A673 (cell line): ENCODE data around the gene ADGRG7. TPM values are rescaled to one million over a fixed set of nuclear protein-coding genes. Genes with fewer than 3 reads are reported as not detected.

ENCODE experiments used
- BruUV-seq: library from RNA; stranded (reverse); fragments of 400-500 nt; replicated peaks from 2 replicates; lab custom pipeline; 2021; lab: Mats Ljungman, UMichigan
- CTCF ChIA-PET: fragments of 300-600 bp; sonication (Branson Sonifier 250); formaldehyde crosslinking; loops from one replicate; lab custom pipeline; 2022; ENCODE audit warnings: antibody characterized with exemption; lab: Charles Lee
- POLR2A ChIA-PET: fragments of 300-600 bp; sonication (Branson Sonifier 250); formaldehyde crosslinking; loops from one replicate; lab custom pipeline; 2022; ENCODE audit warnings: antibody characterized with exemption; ENCODE audit not compliant: low non-redundant PET; lab: Charles Lee
- DNase-seq: peaks from one replicate; pipeline ENCODE4 v3.0.0-alpha.2; 2015; ENCODE audit warnings: low spot score
- H3K27ac ChIP-seq: fragments of 200-600 bp; sonication (generic); 2 replicates; pipeline ENCODE4 v1.5.1; 2016; ENCODE audit warnings: mixed run types, low read depth, mild to moderate bottlenecking, mixed read lengths, antibody characterized with exemption, low read length; ENCODE audit not compliant: poor library complexity, severe bottlenecking
- H3K27me3 ChIP-seq: fragments of 200-600 bp; sonication (generic); replicated peaks from 2 replicates; pipeline ENCODE4 v1.6.1; 2017; ENCODE audit warnings: mixed run types, low read depth, mild to moderate bottlenecking, mixed read lengths, antibody characterized with exemption, low read length; ENCODE audit not compliant: insufficient read depth, poor library complexity
- H3K36me3 ChIP-seq: fragments of 200-600 bp; sonication (generic); 2 replicates; pipeline ENCODE4 v1.6.1; 2016; ENCODE audit warnings: mixed run types, mild to moderate bottlenecking, mixed read lengths, antibody characterized with exemption, low read length; ENCODE audit not compliant: insufficient read depth, poor library complexity, severe bottlenecking
- H3K4me1 ChIP-seq: fragments of 200-600 bp; sonication (generic); 2 replicates; pipeline ENCODE4 v1.6.1; 2017; ENCODE audit warnings: mixed run types, mild to moderate bottlenecking, mixed read lengths, antibody characterized with exemption, low read length; ENCODE audit not compliant: insufficient read depth, poor library complexity, severe bottlenecking
- H3K4me3 ChIP-seq: fragments of 200-600 bp; sonication (generic); 2 replicates; pipeline ENCODE4 v1.5.1; 2016; ENCODE audit warnings: low read depth, mixed run types, mild to moderate bottlenecking, mixed read lengths, low read length; ENCODE audit not compliant: poor library complexity, severe bottlenecking
- H3K9me3 ChIP-seq: fragments of 200-600 bp; sonication (generic); 2 replicates; pipeline ENCODE4 v1.6.1; 2016; ENCODE audit warnings: mixed run types, low read depth, mild to moderate bottlenecking, mixed read lengths, antibody characterized with exemption, low read length; ENCODE audit not compliant: poor library complexity, severe bottlenecking
- EZH2 ChIP-seq: fragments of 200-600 bp; sonication (generic); IDR thresholded peaks from 2 replicates; pipeline ENCODE4 v1.6.1; 2017; ENCODE audit warnings: borderline replicate concordance, low read depth, mild to moderate bottlenecking, mixed read lengths, antibody characterized with exemption, low read length; ENCODE audit not compliant: poor library complexity, severe bottlenecking
- intact Hi-C: fragments of 100-400 bp; cut with micrococcal nuclease; formaldehyde crosslinking; loops from one replicate; pipeline ENCODE4 v1.10.0; 2022; ENCODE audit not compliant: unreplicated experiment
- total RNA-seq: library from RNA; stranded (reverse); gene quantifications from 2 replicates; pipeline ENCODE4 v1.2.3, GENCODE V29; 2021
- TF ChIP-seq, protein P1 (sequence below): fragments of 300-800, 200-600 bp; sonication (generic); conservative IDR thresholded peaks from 2 replicates; pipeline ENCODE4 v1.5.1; 2017; ENCODE audit warnings: low read depth, mild to moderate bottlenecking, antibody characterized with exemption, low read length, moderate library complexity, mixed read lengths

ADGRG7 gene
- total RNA-seq, 1 experiment from 2014 or later, result 2.4 TPM

DNA sequence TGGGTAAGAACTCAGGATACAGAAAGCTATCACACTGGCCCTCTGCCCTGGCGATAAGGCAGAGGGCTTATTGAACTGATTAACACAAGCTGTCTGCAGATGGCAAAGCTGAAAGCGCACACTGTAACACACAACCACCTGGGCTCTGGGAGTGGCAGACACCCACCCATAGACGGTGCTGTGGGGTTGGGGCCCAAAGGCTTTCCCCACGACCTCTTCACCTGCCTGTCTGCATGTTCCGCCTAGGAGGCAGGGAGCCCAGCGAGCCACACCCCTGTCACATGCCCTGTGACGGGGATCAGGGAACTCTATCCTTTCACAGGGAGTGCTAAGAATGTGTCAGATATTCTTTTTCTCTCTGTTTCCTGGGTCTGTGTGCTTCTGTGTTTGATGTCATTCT is 87.8 kb downstream of the ADGRG7 start:
- intact Hi-C loops, result no loop called here
- no peak for DNase-seq
- BruUV-seq, result no TSS peak
- H3K4me1 ChIP-seq, result no peaks in the 10 kb centered on the region
- H3K27me3 ChIP-seq, result no peaks in the 10 kb centered on the region
- ChIA-PET POLR2A (no interaction called here), CTCF (no interaction called here)
- H3K4me3 ChIP-seq, result no peak overlapping the region
- H3K27ac ChIP-seq, result no peak overlapping the region
- no peaks in the 10 kb centered on the region for H3K9me3 ChIP-seq
- H3K36me3 ChIP-seq, result no peaks in the 10 kb centered on the region
- TF ChIP-seq, protein P1, sequence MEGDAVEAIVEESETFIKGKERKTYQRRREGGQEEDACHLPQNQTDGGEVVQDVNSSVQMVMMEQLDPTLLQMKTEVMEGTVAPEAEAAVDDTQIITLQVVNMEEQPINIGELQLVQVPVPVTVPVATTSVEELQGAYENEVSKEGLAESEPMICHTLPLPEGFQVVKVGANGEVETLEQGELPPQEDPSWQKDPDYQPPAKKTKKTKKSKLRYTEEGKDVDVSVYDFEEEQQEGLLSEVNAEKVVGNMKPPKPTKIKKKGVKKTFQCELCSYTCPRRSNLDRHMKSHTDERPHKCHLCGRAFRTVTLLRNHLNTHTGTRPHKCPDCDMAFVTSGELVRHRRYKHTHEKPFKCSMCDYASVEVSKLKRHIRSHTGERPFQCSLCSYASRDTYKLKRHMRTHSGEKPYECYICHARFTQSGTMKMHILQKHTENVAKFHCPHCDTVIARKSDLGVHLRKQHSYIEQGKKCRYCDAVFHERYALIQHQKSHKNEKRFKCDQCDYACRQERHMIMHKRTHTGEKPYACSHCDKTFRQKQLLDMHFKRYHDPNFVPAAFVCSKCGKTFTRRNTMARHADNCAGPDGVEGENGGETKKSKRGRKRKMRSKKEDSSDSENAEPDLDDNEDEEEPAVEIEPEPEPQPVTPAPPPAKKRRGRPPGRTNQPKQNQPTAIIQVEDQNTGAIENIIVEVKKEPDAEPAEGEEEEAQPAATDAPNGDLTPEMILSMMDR, result no peak
- TF ChIP-seq EZH2, result no peak

DNA sequence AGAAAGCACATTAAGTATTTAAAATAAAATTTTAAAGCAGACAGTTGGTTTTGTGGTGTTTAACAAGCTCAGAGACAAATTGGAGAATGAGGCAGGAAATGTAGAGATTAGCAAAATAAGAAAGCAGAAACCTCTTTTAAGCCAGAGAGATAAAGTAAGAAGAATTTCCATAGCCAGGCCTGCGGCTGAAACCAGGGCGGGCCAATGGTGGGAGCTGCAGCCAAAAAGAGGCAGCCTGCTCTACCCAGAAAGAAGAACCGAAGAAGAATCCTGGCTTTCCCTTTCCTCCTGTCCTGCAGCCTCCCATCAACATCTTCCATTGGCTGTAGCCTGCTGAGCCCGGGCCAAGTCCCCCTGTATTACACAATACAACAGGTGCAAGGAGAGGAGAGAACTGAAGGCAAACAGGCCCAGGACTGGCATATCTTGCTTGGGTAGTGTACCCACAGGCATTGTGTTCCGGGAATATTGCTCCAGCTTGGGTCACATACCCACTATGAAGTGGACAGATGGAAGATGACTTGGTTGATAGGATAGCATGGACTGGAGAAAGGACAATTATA is 88.4 kb downstream of the ADGRG7 start:
- DNase-seq, result no peak
- Histone ChIP-seq H3K27ac (no peak overlapping the region), H3K4me1 (no peaks in the 10 kb centered on the region), H3K9me3 (no peaks in the 10 kb centered on the region), H3K27me3 (no peaks in the 10 kb centered on the region), H3K36me3 (no peaks in the 10 kb centered on the region), H3K4me3 (no peak overlapping the region)
- intact Hi-C loops, result no loop called here
- BruUV-seq, result no TSS peak
- TF ChIP-seq, protein P1, result no peak
- TF ChIP-seq EZH2, result no peak
- ChIA-PET POLR2A (no interaction called here), CTCF (no interaction called here)

DNA sequence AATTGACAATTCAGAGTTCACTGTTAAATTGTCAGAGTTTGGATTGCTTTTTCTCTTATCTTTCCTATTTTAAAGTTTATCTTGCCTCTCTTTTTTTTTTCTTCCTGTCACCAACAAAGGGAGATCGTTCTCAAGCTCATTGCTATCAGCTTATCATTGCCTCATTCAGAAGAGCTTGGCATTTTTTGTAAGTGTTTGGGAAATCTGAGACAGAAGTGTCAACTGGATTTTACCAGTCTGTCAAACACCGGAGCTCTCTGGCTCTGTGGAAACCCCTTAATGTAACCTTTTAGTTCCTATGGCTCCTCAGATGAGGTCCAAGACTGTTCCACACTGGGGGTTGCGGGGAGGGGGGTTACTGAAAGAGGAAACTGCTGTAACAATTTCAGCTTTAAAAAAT is 89.3 kb downstream of the ADGRG7 start:
- DNase-seq, result no peak
- H3K9me3 ChIP-seq, result no peaks in the 10 kb centered on the region
- H3K4me1 ChIP-seq, result no peaks in the 10 kb centered on the region
- TF ChIP-seq EZH2, result no peak
- TF ChIP-seq, protein P1, result no peak
- ChIA-PET CTCF (no interaction called here), POLR2A (no interaction called here)
- H3K36me3 ChIP-seq, result no peaks in the 10 kb centered on the region
- no peak overlapping the region for H3K27ac ChIP-seq
- no peaks in the 10 kb centered on the region for H3K27me3 ChIP-seq
- intact Hi-C loops, result no loop called here
- no peak overlapping the region for H3K4me3 ChIP-seq
- no TSS peak for BruUV-seq
